Activated CD4-positive, alpha-beta T cell treated with anti-CD3 and anti-CD28 coated beads, Interleukin-2, amount 10 ng/mL, durations not matched to agents 7 days and 5 days (primary cell): Measurements from ENCODE around the gene C19orf47. TPM values are rescaled to one million over a fixed set of nuclear protein-coding genes. Genes with fewer than 3 reads are reported as not detected.

Experiments
- CTCF ChIA-PET: fragments of 350-600 bp; sonication (Branson Sonifier 250); formaldehyde crosslinking; loops from one replicate; lab custom pipeline; 2021; ENCODE audit warnings: antibody characterized with exemption; lab: Charles Lee
- POLR2A ChIA-PET: fragments of 350-600 bp; sonication (Branson Sonifier 250); formaldehyde crosslinking; loops from one replicate; lab custom pipeline; 2021; ENCODE audit warnings: antibody characterized with exemption; lab: Charles Lee
- DNase-seq: peaks from one replicate; pipeline ENCODE4 v3.0.0-alpha.2; 2020
- H3K27ac Mint-ChIP-seq: one replicate; pipeline ENCODE4 v1.8.0; 2021; ENCODE audit warnings: mild to moderate bottlenecking, moderate library complexity, mixed read lengths
- H3K27me3 Mint-ChIP-seq: one replicate; pipeline ENCODE4 v1.8.0; 2021; ENCODE audit warnings: mixed read lengths
- H3K36me3 Mint-ChIP-seq: one replicate; pipeline ENCODE4 v1.8.0; 2021; ENCODE audit warnings: low read depth, mixed read lengths
- H3K4me1 Mint-ChIP-seq: one replicate; pipeline ENCODE4 v1.8.0; 2021; ENCODE audit warnings: mixed read lengths
- H3K4me3 Mint-ChIP-seq: one replicate; pipeline ENCODE4 v1.8.0; 2021; ENCODE audit warnings: mild to moderate bottlenecking, moderate library complexity, mixed read lengths
- H3K9me3 Mint-ChIP-seq: one replicate; pipeline ENCODE4 v1.8.0; 2021; ENCODE audit warnings: mixed read lengths
- total RNA-seq, 2 experiments: library from RNA; stranded (reverse); gene quantifications; one replicate each; pipeline ENCODE4 v1.2.3, GENCODE V29; 2021

The C19orf47 gene
- total RNA-seq, 2 experiments from 2014 or later, result 21.8 to 25.3 TPM

- Mint-ChIP-seq H3K4me3 (no peak overlapping the region), H3K9me3 (no peaks in the 10 kb centered on the region), H3K36me3 (no peaks in the 10 kb centered on the region), H3K4me1 (peaks cover 64% of the 10 kb centered on the region), H3K27me3 (no peaks in the 10 kb centered on the region), H3K27ac (peak overlapping the region; percentile 80)
- ChIA-PET POLR2A (no interaction called here), CTCF (interaction anchor here (1.4 kb wide), 1 partner anchor 10 kb away, joined by 6 read pairs; no protein-coding TSS in a partner anchor)
- peak; percentile 24 for DNase-seq
Observed at GRCh38 chr19:40279761-40280607, 68.2 kb downstream of the C19orf47 start.

GRCh38 chr19:40279120-40279551 is 69.1 kb downstream of the C19orf47 start:
- CTCF ChIA-PET, result interaction anchor here (1.4 kb wide), 1 partner anchor 9 kb away, joined by 6 read pairs; no protein-coding TSS in a partner anchor
- Mint-ChIP-seq H3K4me3 (no peak overlapping the region), H3K36me3 (no peaks in the 10 kb centered on the region), H3K4me1 (peaks cover 68% of the 10 kb centered on the region), H3K27me3 (no peaks in the 10 kb centered on the region), H3K9me3 (no peaks in the 10 kb centered on the region), H3K27ac (no peak overlapping the region)
- DNase-seq, result no peak
- POLR2A ChIA-PET, result no interaction called here

- ChIA-PET POLR2A (no interaction called here), CTCF (interaction anchor here (0.6 to 1.4 kb wide), 2 partner anchors 9 to 16 kb away, joined by 4 to 6 read pairs; no protein-coding TSS in a partner anchor)
- peak overlapping the region; percentile 46 for H3K27ac Mint-ChIP-seq
- no peaks in the 10 kb centered on the region for H3K36me3 Mint-ChIP-seq
- no peak overlapping the region for H3K4me3 Mint-ChIP-seq
- no peak for DNase-seq
- H3K27me3 Mint-ChIP-seq, result no peaks in the 10 kb centered on the region
- peaks cover 68% of the 10 kb centered on the region for H3K4me1 Mint-ChIP-seq
- H3K9me3 Mint-ChIP-seq, result no peaks in the 10 kb centered on the region
Observed at GRCh38 chr19:40278361-40279035, 69.7 kb downstream of the C19orf47 start.

- Mint-ChIP-seq H3K4me3 (no peak overlapping the region), H3K27ac (peak overlapping the region; percentile 6), H3K36me3 (no peaks in the 10 kb centered on the region), H3K27me3 (no peaks in the 10 kb centered on the region), H3K4me1 (peaks cover 66% of the 10 kb centered on the region), H3K9me3 (no peaks in the 10 kb centered on the region)
- ChIA-PET CTCF (interaction anchor here (0.6 kb wide), 1 partner anchor 71 kb away, joined by 3 read pairs; no protein-coding TSS in a partner anchor), POLR2A (no interaction called here)
- DNase-seq, result no peak
Observed at GRCh38 chr19:40277356-40278059, 70.7 kb downstream of the C19orf47 start.

- peak overlapping the region; percentile 12 for H3K4me3 Mint-ChIP-seq
- H3K36me3 Mint-ChIP-seq, result peaks cover 2% of the 10 kb centered on the region
- peak overlapping the region; percentile 63 for H3K27ac Mint-ChIP-seq
- POLR2A ChIA-PET, result no interaction called here
- H3K9me3 Mint-ChIP-seq, result no peaks in the 10 kb centered on the region
- CTCF ChIA-PET, result interaction anchor here (0.7 kb wide), 1 partner anchor 153 kb away, joined by 4 read pairs; no protein-coding TSS in a partner anchor
- H3K4me1 Mint-ChIP-seq, result peaks cover 64% of the 10 kb centered on the region
- peak; percentile 60 for DNase-seq
- H3K27me3 Mint-ChIP-seq, result no peaks in the 10 kb centered on the region
Observed at GRCh38 chr19:40274585-40275544, 73.3 kb downstream of the C19orf47 start.

- peaks cover 2% of the 10 kb centered on the region for H3K36me3 Mint-ChIP-seq
- CTCF ChIA-PET, result no interaction called here
Observed at GRCh38 chr19:40273469-40274360, 74.5 kb downstream of the C19orf47 start.

GRCh38 chr19:40272261-40272660 is 75.9 kb downstream of the C19orf47 start:
- Mint-ChIP-seq H3K27me3 (no peaks in the 10 kb centered on the region), H3K4me1 (peaks cover 55% of the 10 kb centered on the region), H3K36me3 (peaks cover 2% of the 10 kb centered on the region), H3K4me3 (no peak overlapping the region), H3K27ac (no peak overlapping the region), H3K9me3 (no peaks in the 10 kb centered on the region)
- ChIA-PET CTCF (no interaction called here), POLR2A (no interaction called here)
- DNase-seq, result no peak

More at GRCh38 chr19:40273469-40274360, 74.5 kb downstream of the C19orf47 start:
- Mint-ChIP-seq H3K27ac (peak overlapping the region; percentile 63), H3K4me1 (peaks cover 65% of the 10 kb centered on the region), H3K4me3 (no peak overlapping the region), H3K27me3 (no peaks in the 10 kb centered on the region), H3K9me3 (no peaks in the 10 kb centered on the region)
- POLR2A ChIA-PET, result no interaction called here
- no peak for DNase-seq

- DNase-seq, result no peak
- Mint-ChIP-seq H3K9me3 (no peaks in the 10 kb centered on the region), H3K27me3 (no peaks in the 10 kb centered on the region), H3K36me3 (peaks cover 2% of the 10 kb centered on the region), H3K27ac (no peak overlapping the region), H3K4me1 (peaks cover 52% of the 10 kb centered on the region), H3K4me3 (no peak overlapping the region)
- ChIA-PET POLR2A (no interaction called here), CTCF (no interaction called here)
Observed at GRCh38 chr19:40271706-40272105, 76.5 kb downstream of the C19orf47 start.

- Mint-ChIP-seq H3K9me3 (no peaks in the 10 kb centered on the region), H3K27ac (no peak overlapping the region)
- POLR2A ChIA-PET, result no interaction called here
Observed at GRCh38 chr19:40270362-40271089, 77.7 kb downstream of the C19orf47 start.

More at GRCh38 chr19:40270362-40271089, 77.7 kb downstream of the C19orf47 start:
- no peak overlapping the region for H3K4me3 Mint-ChIP-seq
- peaks cover 2% of the 10 kb centered on the region for H3K36me3 Mint-ChIP-seq
- H3K4me1 Mint-ChIP-seq, result peaks cover 49% of the 10 kb centered on the region
- no peaks in the 10 kb centered on the region for H3K27me3 Mint-ChIP-seq
- DNase-seq, result no peak
- CTCF ChIA-PET, result interaction anchor here (1.3 to 1.7 kb wide), 2 partner anchors 9 to 42 kb away, joined by 3 to 6 read pairs; no protein-coding TSS in a partner anchor
